GM18861 (cell line): ENCODE results near the gene MPEG1.

Source experiments
- ATAC-seq: cut with Tn5 transposase; IDR thresholded peaks from one replicate; pipeline ENCODE4 v1.9.1; 2021; ENCODE audit not compliant: unreplicated experiment

The MPEG1 gene

GRCh38 chr11:59212744-59213631, at the start of gene MPEG1:
Gene MPEG1, minus strand, starts transcription at chr11:59212927. Its CDS starts 62 bp downstream, at chr11:59212865.
- no peak for ATAC-seq

GRCh38 chr11:59262177-59262818, 49.6 kb upstream of the MPEG1 start:
- no peak for ATAC-seq

- no peak for ATAC-seq
Measured at GRCh38 chr11:59261150-59261549, 48.4 kb upstream of the MPEG1 start.

- ATAC-seq: peak; percentile 49
Measured at GRCh38 chr11:59259867-59260475, 47.2 kb upstream of the MPEG1 start.

GRCh38 chr11:59259047-59259446, 46.3 kb upstream of the MPEG1 start:
- ATAC-seq: no peak

GRCh38 chr11:59255281-59255680, 42.6 kb upstream of the MPEG1 start:
- no peak for ATAC-seq

- ATAC-seq: no peak
Measured at GRCh38 chr11:59254286-59254685, 41.6 kb upstream of the MPEG1 start.

- ATAC-seq: no peak
Measured at GRCh38 chr11:59253001-59253400, 40.3 kb upstream of the MPEG1 start.

- ATAC-seq: no peak
Measured at GRCh38 chr11:59249535-59249934, 36.8 kb upstream of the MPEG1 start.

- no peak for ATAC-seq
Measured at GRCh38 chr11:59247531-59248227, 35.0 kb upstream of the MPEG1 start.

GRCh38 chr11:59243633-59244032, 30.9 kb upstream of the MPEG1 start:
- no peak for ATAC-seq

GRCh38 chr11:59240322-59240721, 27.6 kb upstream of the MPEG1 start:
- no peak for ATAC-seq

- no peak for ATAC-seq
Measured at GRCh38 chr11:59226396-59226795, 13.7 kb upstream of the MPEG1 start.

GRCh38 chr11:59225017-59225416, 12.3 kb upstream of the MPEG1 start:
- no peak for ATAC-seq

GRCh38 chr11:59224351-59224928, 11.7 kb upstream of the MPEG1 start:
- no peak for ATAC-seq

- ATAC-seq: no peak
Measured at GRCh38 chr11:59223611-59224010, 10.9 kb upstream of the MPEG1 start.

- ATAC-seq: no peak
Measured at GRCh38 chr11:59223177-59223576, 10.4 kb upstream of the MPEG1 start.

- ATAC-seq: no peak
Measured at GRCh38 chr11:59222464-59223060, 9.8 kb upstream of the MPEG1 start.

GRCh38 chr11:59221441-59221840, 8.7 kb upstream of the MPEG1 start:
- ATAC-seq: no peak

GRCh38 chr11:59219836-59220235, 7.1 kb upstream of the MPEG1 start:
- no peak for ATAC-seq

GRCh38 chr11:59218893-59219292, 6.2 kb upstream of the MPEG1 start:
- no peak for ATAC-seq
